Forelimb muscle (tissue), 1 donor: ENCODE data around the gene SLC49A3. TPM values are rescaled to one million over a fixed set of nuclear protein-coding genes. Genes with fewer than 3 reads are reported as not detected.

Experiments used
- DNase-seq: peaks from one replicate; pipeline ENCODE4 v3.0.0-alpha.2; 2013; ENCODE audit warnings: low read depth
- polyA plus RNA-seq: library from polyadenylated mRNA; unstranded; fragments of 120-200 nt; gene quantifications from one replicate; pipeline ENCODE4 v1.2.1, GENCODE V29; 2013; ENCODE audit not compliant: insufficient read length

The SLC49A3 gene
- polyA plus RNA-seq, 1 donor = 25.2 TPM

- no peak for DNase-seq
Observed at GRCh38 chr4:633406-633805, 55.5 kb downstream of the SLC49A3 start.

DNA sequence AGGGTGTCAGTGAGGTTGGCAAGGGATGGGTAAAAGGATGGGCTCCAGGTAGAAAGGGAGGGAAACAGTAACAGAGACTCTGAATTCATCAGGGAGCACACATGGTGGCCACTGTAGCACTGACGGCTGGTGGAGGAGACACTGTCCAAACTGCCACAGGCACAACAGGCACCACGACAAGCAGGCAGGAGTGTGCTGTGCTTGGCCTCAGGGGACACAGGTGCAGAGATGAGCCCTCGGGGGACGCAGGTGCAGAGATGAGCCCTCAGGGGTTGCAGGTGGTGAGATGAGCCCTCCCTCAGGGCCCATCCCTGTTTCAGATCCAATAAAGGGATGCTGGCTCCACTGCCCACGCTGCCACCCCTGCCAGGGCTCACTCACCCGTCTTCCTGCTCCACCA is 56.0 kb downstream of the SLC49A3 start:
- DNase-seq = no peak

- DNase-seq = no peak
Observed at GRCh38 chr4:632196-632790, 56.7 kb downstream of the SLC49A3 start.

Other genes starting within 250 kb of the SLC49A3 start
- gene ZNF721, start 190.0 kb downstream of the SLC49A3 start, polyA plus RNA-seq = 22.0 TPM
- 35.0 TPM for gene PIGG, start 189.9 kb downstream of the SLC49A3 start, polyA plus RNA-seq
- gene TMEM271, start 112.9 kb downstream of the SLC49A3 start, polyA plus RNA-seq = not detected
- gene PDE6B, start 63.6 kb downstream of the SLC49A3 start, polyA plus RNA-seq = 16.1 TPM
- 288 TPM for gene ATP5ME, start 14.9 kb downstream of the SLC49A3 start, polyA plus RNA-seq
- gene MYL5, start 14.6 kb downstream of the SLC49A3 start, polyA plus RNA-seq = 1,014 TPM
- gene PCGF3, start 16.7 kb upstream of the SLC49A3 start, polyA plus RNA-seq = 62.9 TPM
- 0.40 TPM for gene CPLX1, start 137.0 kb upstream of the SLC49A3 start, polyA plus RNA-seq
- gene GAK, start 243.2 kb upstream of the SLC49A3 start, polyA plus RNA-seq = 34.6 TPM
- gene TMEM175, start 243.3 kb upstream of the SLC49A3 start, polyA plus RNA-seq = 18.8 TPM